Measurements from ENCODE around the gene IL1RAPL2.

IL1RAPL2 gene

DNA sequence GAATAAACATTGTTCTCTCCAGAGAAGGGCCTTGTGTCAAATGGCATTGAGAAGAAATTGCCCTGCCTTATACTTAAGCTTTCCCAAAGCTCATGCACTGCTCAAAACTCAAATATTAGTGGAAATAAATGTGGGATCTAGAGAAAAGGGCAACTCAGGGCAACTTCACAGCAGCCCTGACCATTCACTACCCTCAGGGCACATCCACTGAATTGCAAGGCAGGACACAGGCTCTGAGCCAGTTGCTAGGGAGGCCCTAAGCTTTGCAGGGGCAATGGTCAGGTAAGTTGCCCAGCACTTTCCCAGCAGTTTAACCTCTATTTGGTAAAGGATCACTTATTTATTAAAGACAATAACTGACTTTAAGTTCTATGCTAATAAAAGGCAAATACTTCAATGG, 909.8 kb downstream of the IL1RAPL2 start:
- DNase-seq = no peak

DNA sequence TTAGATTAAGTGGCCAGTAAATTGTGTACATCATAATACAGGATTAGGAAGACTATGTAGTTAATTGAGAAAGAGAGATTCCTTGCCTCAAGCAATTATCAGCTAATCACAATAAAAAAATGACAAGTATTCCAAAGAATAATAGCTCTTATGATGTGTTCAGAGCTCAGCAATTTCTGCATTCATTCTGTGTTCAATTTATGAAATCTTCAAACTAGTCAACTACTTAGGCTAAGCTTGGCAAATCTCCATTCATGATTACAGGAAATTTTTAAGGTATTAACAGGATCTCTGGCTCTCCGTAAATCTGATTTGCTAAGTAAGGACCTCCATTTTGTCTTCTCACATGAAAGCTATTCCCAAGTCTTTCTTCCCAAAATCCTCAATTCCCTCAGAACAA, 911.4 kb downstream of the IL1RAPL2 start:
- no peak for DNase-seq

- DNase-seq = no peak
Observed at GRCh38 chrX:105480646-105481310, 914.8 kb downstream of the IL1RAPL2 start.

GRCh38 chrX:105483011-105483410, 917.0 kb downstream of the IL1RAPL2 start:
- no peak for DNase-seq

DNA sequence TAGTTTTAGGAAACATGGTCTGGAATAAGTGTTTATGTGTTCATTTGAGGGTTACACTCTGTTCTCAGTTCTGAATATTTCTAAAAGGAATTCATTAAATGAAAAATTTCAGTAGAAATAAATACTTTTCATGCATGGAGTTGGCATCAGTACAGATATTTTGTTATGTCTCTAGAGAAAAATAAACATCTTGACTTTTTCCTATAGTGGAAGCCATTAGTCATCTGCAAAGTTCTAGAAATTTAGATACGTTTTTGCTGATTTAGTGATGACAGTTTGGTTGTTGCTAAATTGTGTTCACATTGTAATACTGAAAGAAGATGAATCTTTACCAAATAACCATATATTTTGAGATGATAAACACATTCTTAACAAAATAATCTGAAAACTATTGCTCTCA, 922.7 kb downstream of the IL1RAPL2 start:
- DNase-seq = no peak

DNA sequence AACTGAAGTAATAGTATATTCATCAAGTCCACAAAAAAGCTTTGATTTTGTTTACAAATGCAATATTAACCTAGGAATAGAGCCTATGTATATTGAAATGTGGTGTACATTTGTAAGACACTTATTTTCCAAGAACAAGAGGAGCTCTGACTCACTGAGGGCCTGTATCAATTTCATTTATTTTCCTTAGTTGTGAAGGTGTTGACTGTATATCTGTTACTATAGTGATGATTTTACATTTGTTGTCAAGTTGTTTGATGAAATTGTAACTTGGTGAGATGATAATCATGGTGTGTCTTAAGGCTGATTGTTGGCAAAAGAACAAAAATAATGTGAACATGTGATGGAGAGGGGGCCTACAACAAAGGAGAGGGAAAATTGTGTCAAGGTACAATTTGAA, 929.4 kb downstream of the IL1RAPL2 start:
- DNase-seq = no peak

DNA sequence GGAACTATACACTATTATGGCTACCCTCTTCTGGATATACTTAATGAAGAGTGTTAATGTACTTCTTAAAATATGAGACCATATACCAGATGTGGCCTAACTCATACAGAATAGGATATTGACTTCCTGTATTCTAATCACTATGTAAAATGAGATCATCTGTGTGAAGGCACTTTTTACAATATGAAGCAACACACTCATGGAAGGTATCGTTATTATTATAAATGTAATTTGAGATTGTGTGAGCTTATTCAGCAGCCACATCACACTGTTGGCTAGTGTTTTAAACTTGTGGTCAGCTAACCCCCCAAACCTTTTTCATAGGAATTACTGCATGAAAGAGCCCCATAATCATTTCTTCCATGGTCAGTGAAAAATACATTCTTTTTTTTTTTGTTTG, 936.3 kb downstream of the IL1RAPL2 start:
- no peak for DNase-seq

- DNase-seq = no peak
Observed at GRCh38 chrX:105515561-105515960, 949.6 kb downstream of the IL1RAPL2 start.

- DNase-seq = no peak
Observed at GRCh38 chrX:105526431-105526830, 960.4 kb downstream of the IL1RAPL2 start.

- no peak for DNase-seq
Observed at GRCh38 chrX:105527759-105528158, 961.8 kb downstream of the IL1RAPL2 start.

GRCh38 chrX:105533951-105534350, 968.0 kb downstream of the IL1RAPL2 start:
- no peak for DNase-seq

- no peak for DNase-seq
Observed at GRCh38 chrX:105543283-105543682, 977.3 kb downstream of the IL1RAPL2 start.

DNA sequence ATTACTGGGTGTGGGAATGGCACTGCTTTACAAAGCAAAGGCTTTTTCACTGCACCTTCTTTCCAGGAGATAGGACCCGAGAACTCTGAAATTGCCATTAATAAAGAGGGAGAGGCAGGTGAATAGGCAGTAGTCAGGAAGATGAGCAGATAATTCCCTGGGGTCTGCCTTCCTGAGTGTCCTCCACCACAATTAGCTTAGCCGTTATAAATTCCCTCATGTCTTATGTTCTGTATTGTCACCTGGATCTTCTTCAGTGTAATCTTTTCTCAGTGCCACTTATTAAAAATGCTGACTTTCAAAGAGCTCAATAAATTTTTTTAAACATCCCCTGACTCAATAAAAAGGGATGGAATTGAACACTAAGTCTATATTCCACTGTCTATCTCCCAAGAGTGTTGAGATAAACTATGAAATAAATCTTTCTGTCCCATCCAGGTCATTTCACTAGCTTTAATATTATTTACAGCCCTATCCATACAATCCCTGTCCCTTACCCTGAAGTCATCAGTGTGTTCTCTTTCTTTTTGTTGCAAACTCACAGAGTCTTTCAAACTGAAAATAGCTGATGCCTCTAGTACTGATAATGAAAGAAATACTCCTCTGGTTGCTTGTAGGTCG, 984.2 kb downstream of the IL1RAPL2 start:
- no peak for DNase-seq

- DNase-seq = no peak
Observed at GRCh38 chrX:105552395-105552794, 986.4 kb downstream of the IL1RAPL2 start.

GRCh38 chrX:105553118-105553517, 987.1 kb downstream of the IL1RAPL2 start:
- DNase-seq = no peak

GRCh38 chrX:105564501-105564900, 998.5 kb downstream of the IL1RAPL2 start:
- no peak for DNase-seq

- no peak for DNase-seq
Observed at GRCh38 chrX:105565856-105566255, 999.9 kb downstream of the IL1RAPL2 start.

- no peak for DNase-seq
Observed at GRCh38 chrX:105567082-105567481, 1001.1 kb downstream of the IL1RAPL2 start.

- no peak for DNase-seq
Observed at GRCh38 chrX:105608745-105609144, 1042.7 kb downstream of the IL1RAPL2 start.

DNA sequence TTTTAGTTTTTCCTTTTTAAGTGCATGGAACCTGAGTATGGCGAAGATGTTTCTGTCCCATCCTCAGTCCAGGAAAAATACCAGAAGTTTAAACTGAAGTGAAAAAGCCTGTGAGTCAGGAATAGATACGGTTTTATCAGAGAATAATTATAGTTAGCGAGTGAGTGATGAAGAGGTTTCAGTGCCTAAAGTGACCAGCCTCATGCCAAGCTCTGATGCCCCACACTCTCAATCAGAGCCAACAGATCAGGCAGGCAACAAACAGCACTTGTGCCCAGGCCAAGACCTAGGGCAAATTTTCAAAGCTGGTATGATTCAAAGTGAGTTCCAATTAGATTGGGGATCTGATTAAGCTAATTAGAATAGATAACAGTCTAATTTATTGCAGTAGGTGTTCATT, 1043.5 kb downstream of the IL1RAPL2 start:
- DNase-seq = no peak

GRCh38 chrX:105610411-105610810, 1044.4 kb downstream of the IL1RAPL2 start:
- no peak for DNase-seq

- DNase-seq = no peak
Observed at GRCh38 chrX:105618393-105619101, 1052.5 kb downstream of the IL1RAPL2 start.

DNA sequence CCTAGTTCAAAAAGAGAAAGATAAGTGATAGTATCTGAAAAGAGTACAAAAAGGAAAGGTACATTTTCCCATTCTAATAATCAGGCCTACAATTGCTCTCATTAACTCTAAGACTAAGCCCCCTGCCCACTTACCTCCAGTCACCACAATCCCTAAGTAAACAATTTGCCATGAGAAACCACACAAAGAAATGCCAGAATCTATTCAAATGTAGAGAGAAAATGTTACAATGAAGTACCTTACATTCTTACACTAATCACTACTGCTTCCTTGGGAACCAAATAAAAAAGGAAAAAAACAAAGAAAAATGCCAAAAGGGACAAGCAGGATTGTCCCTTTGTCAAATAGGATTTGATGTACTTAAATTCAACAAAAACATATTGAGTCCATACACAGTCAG, 1068.2 kb downstream of the IL1RAPL2 start:
- DNase-seq = no peak

DNA sequence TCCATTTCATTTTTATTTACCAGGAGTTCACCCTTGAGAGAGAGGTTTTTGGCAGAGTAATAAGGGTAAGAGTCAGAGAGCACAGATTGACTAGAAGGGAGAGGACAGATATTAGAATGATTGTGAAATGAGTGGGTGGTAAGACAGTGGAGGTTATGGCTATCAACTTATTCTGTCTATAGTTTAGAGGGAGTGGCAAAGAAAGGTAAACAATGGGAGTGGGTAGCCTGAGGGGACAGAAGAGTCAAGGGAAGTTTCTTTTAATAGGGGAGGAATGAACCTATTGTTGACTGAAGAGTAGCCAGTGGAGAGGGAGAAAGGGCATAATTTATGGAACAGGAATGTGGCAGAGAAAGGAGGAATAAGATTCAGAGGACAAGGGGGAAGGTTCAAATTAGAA, 1069.8 kb downstream of the IL1RAPL2 start:
- no peak for DNase-seq
